ENCODE results near the gene GABRB1.

- TF ChIP-seq CTCF (IDR thresholded peaks at IDR 0.05; ENCODE audit: control extremely low read depth in 1 of 3, insufficient read depth in 1 of 3, low read depth in 1 of 3, low read length in 3 of 3) (no peak), CEBPB (IDR thresholded peaks at IDR 0.05; ENCODE audit: low read depth, low read length) (no peak), MAX (IDR thresholded peaks at IDR 0.05) (no peak), TCF12 (IDR thresholded peaks at IDR 0.05; ENCODE audit: low read depth, low read length) (no peak), EZH2 (IDR thresholded peaks at IDR 0.05; ENCODE audit: low read depth, low read length, severe bottlenecking) (no peak), TEAD4 (IDR thresholded peaks at IDR 0.05; ENCODE audit: low read depth, low read length) (no peak), POLR2A (IDR thresholded peaks at IDR 0.05; ENCODE audit: control extremely low read depth in 1 of 2, low read depth in 2 of 2, low read length in 2 of 2) (no peak)
Observed at GRCh38 chr4:47187608-47188007, 156.2 kb downstream of the GABRB1 start.

Data from H1 (cell line).